Tibial nerve (tissue), 4 donors: ENCODE measurements around the gene ZNF507. TPM values are rescaled to one million over a fixed set of nuclear protein-coding genes. Genes with fewer than 3 reads are reported as not detected.

ENCODE experiments used
- DNase-seq, 2 donors: peaks; one replicate each; pipeline ENCODE4 v3.0.0-alpha.2; 2019; ENCODE audit warnings: low spot score in 2 of 2
- H3K27ac ChIP-seq, 4 donors: fragments of 200-600 bp; sonication (generic) in 3 of 4; one replicate each; pipeline ENCODE4 v1.5.1; 2017 to 2019; ENCODE audit warnings: mild to moderate bottlenecking in 1 of 4
- H3K27me3 ChIP-seq, 2 donors: fragments of 200-600 bp; sonication (generic) in 1 of 2; one replicate each; pipeline versions ENCODE4 v1.5.1 to v1.6.0; 2017 to 2019
- H3K36me3 ChIP-seq, 3 donors: fragments of 200-600 bp; sonication (generic); one replicate each; pipeline ENCODE4 v1.5.1; 2018 to 2019
- H3K4me1 ChIP-seq, 4 donors: fragments of 200-600 bp; sonication (generic) in 3 of 4; one replicate each; pipeline ENCODE4 v1.5.1; 2017 to 2019
- H3K4me3 ChIP-seq, 4 donors: fragments of 200-600 bp; sonication (generic) in 3 of 4; one replicate each; pipeline ENCODE4 v1.5.1; 2017 to 2019; ENCODE audit warnings: mild to moderate bottlenecking in 1 of 4, moderate library complexity in 1 of 4
- H3K9me3 ChIP-seq, 4 donors: fragments of 200-600 bp; sonication (generic) in 3 of 4; one replicate each; pipeline ENCODE4 v1.5.1; 2017 to 2019
- EP300 ChIP-seq, 2 donors: sonication (generic); formaldehyde crosslinking; IDR thresholded peaks; one replicate each; pipeline ENCODE4 v1.6.1; 2017; ENCODE audit warnings: antibody characterized with exemption in 2 of 2, mild to moderate bottlenecking in 1 of 2
- POLR2A ChIP-seq, 2 donors: fragments of 450-650 bp; IDR thresholded peaks; one replicate each; pipeline ENCODE4 v1.6.1; 2017; ENCODE audit warnings: antibody characterized with exemption in 2 of 2, mild to moderate bottlenecking in 2 of 2, moderate library complexity in 2 of 2
- WGBS, 2 donors: methylation state at CpG; one replicate each; pipeline ENCODE4 v1.1.5; 2018; 5-methylcytosine and 5-hydroxymethylcytosine counted together
- total RNA-seq, 4 donors: library from RNA; depleted of rRNA; stranded (reverse); fragments of >200 nt; gene quantifications; one replicate each; pipeline ENCODE4 v1.1.0, GENCODE V29; 2016
- TF ChIP-seq, protein P1 (sequence below), 5 experiments: fragments of 200-600 bp in 3 of 5; fragments of 450-650 bp in 2 of 5; sonication (generic) in 3 of 5; IDR thresholded peaks; one replicate each; pipeline ENCODE4 v1.5.1; 2016 to 2019; ENCODE audit warnings: antibody characterized with exemption in 5 of 5, mild to moderate bottlenecking in 3 of 5, moderate library complexity in 2 of 5

ZNF507 gene
- total RNA-seq, 4 donors from 2014 or later, result 28.5 to 35.7 (median 32.1) TPM

DNA sequence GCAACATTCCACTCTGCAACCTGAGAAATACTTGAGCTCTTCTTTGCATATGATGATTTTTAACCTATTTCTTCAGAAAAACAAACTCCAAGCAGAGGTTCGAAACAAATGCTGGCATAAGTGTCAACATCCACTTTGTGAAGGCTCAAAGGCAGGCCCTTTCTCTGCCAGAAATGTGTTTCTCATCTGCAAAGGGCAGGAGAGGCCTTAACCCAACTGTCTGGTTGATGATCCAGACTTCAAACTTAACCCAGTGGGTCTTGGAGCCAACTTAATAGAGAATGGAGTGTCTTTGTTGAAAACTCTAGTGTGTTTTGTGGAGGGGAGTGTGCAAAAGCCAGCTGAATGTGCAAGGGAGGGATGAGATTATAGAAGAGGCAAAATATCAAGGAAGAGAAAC is 28.3 kb upstream of the ZNF507 start:
- Histone ChIP-seq H3K27ac (no peak overlapping the region), H3K4me3 (no peak overlapping the region)
- WGBS, 2 donors, result 20 to 29% methylated on average over 1 of the region's 1 CpG

DNA sequence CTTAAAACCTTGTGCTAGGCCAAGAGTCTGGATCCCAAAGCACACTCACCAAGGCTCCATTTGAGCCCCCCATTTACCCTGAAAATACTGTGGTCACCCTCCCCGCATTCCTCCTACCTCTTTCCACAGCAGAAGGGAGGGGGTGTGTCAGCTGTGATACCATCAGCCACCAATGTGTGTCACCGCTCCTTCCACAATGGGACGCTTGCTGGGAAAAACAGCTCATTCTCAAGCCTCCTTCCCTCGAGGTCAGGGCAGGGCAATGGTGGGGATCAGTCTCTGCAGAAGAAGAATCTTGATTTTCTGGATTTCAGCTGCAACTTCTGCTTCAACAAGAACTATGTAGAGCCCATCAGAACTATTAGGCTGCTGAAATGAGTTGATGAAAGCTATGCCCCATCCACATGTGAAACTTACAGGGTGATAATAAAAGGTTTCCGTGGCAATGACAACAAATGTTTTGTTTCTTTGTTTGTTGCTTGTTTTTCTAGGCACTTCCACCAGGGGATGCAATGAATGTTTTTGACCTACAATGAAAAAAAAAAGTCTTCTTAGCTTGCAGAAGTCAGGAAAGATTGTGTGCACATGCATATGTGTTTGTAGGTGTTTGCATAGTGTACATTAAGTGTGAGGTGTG is 26.4 kb upstream of the ZNF507 start:
- Histone ChIP-seq H3K27me3 (peaks cover 0 to 4% of the 10 kb centered on the region in 2 donors), H3K36me3 (no peaks in the 10 kb centered on the region), H3K9me3 (no peaks in the 10 kb centered on the region), H3K27ac (no peak overlapping the region), H3K4me3 (no peak overlapping the region), H3K4me1 (peaks cover 0 to 16% (median 0%) of the 10 kb centered on the region in 4 donors)
- no peak for DNase-seq
- WGBS, 2 donors, result 21 to 27% methylated on average over 5 of the region's 5 CpGs
- no peak for TF ChIP-seq EP300 (IDR thresholded peaks at IDR 0.05)
- TF ChIP-seq, protein P1, sequence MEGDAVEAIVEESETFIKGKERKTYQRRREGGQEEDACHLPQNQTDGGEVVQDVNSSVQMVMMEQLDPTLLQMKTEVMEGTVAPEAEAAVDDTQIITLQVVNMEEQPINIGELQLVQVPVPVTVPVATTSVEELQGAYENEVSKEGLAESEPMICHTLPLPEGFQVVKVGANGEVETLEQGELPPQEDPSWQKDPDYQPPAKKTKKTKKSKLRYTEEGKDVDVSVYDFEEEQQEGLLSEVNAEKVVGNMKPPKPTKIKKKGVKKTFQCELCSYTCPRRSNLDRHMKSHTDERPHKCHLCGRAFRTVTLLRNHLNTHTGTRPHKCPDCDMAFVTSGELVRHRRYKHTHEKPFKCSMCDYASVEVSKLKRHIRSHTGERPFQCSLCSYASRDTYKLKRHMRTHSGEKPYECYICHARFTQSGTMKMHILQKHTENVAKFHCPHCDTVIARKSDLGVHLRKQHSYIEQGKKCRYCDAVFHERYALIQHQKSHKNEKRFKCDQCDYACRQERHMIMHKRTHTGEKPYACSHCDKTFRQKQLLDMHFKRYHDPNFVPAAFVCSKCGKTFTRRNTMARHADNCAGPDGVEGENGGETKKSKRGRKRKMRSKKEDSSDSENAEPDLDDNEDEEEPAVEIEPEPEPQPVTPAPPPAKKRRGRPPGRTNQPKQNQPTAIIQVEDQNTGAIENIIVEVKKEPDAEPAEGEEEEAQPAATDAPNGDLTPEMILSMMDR (IDR thresholded peaks at IDR 0.05), result peak in 2 of 5 experiments; percentile 13 to 19
- TF ChIP-seq POLR2A (IDR thresholded peaks at IDR 0.05), result no peak

More for the DNA sequence above, 28.3 kb upstream of the ZNF507 start:
- TF ChIP-seq, protein P1 (IDR thresholded peaks at IDR 0.05), result no peak
- TF ChIP-seq POLR2A (IDR thresholded peaks at IDR 0.05) (no peak), EP300 (IDR thresholded peaks at IDR 0.05) (no peak)
- Histone ChIP-seq H3K9me3 (no peaks in the 10 kb centered on the region), H3K36me3 (no peaks in the 10 kb centered on the region), H3K27me3 (peaks cover 0 to 4% of the 10 kb centered on the region in 2 donors), H3K4me1 (peaks cover 0 to 27% (median 2%) of the 10 kb centered on the region in 4 donors)
- no peak for DNase-seq

DNA sequence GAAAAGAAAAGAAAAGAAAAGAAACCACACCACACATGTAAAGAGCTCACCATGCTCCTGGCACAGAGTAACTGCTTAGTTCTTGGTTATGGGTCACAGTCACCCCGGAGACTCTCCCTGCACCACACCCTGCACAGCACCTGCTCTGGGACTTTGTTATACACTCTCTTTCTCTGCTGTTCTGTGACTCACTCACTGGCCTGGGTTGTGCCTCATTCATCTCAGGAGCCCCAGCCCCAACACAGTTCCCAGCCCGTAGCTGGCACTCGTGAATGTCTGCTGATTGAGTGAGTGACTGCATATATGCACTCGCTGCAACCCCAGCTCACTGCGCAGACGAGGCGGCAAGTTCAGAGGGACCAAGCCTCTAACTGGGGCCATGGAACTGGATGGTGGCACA is 22.9 kb upstream of the ZNF507 start:
- Histone ChIP-seq H3K4me3 (no peak overlapping the region), H3K9me3 (no peaks in the 10 kb centered on the region), H3K27me3 (peaks cover 0 to 4% of the 10 kb centered on the region in 2 donors), H3K27ac (no peak overlapping the region), H3K4me1 (peaks cover 0 to 18% (median 0%) of the 10 kb centered on the region in 4 donors), H3K36me3 (no peaks in the 10 kb centered on the region)
- no peak for DNase-seq
- 83 to 86% methylated on average over 7 of the region's 7 CpGs for WGBS, 2 donors
- TF ChIP-seq, protein P1 (IDR thresholded peaks at IDR 0.05), result no peak
- TF ChIP-seq EP300 (IDR thresholded peaks at IDR 0.05), result no peak
- TF ChIP-seq POLR2A (IDR thresholded peaks at IDR 0.05), result no peak

DNA sequence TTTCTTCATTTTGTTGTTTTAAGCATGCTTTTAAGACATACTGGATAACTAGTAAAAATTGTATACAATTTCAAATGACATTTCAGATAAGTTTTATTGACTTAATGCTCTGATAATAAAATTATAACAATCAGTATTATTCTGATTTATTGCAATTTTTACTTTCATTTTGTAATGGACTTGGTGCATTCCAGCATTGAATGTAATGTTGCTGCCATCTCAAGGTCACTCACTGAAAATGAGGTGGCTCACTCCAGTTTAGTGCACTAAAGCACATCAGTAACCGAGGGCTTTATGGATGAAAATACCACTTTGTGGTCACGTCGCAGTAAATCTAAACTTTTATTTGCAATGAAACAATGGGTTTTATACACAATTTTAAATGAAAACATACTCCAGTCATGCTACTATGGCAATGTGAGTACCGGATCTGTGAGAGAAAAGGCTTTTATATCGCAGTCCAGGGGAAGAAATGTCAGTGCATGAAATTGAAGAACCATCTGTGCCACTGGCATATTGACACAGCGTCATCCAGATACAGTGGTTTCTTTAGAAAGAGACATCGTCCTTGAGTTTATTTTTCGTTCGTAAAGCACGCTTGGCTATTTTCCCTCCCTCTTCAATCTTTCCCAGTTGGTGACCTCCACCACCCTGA is 20.7 kb upstream of the ZNF507 start:
- Histone ChIP-seq H3K4me1 (peaks cover 0 to 12% (median 0%) of the 10 kb centered on the region in 4 donors), H3K4me3 (peak overlapping the region in 1 of 4 donors; percentile 24), H3K27me3 (peaks cover 0 to 4% of the 10 kb centered on the region in 2 donors), H3K36me3 (no peaks in the 10 kb centered on the region), H3K27ac (no peak overlapping the region), H3K9me3 (no peaks in the 10 kb centered on the region)
- no peak for TF ChIP-seq EP300 (IDR thresholded peaks at IDR 0.05)
- TF ChIP-seq POLR2A (IDR thresholded peaks at IDR 0.05), result no peak
- TF ChIP-seq, protein P1 (IDR thresholded peaks at IDR 0.05), result no peak
- no peak for DNase-seq
- WGBS, 2 donors, result 37 to 46% methylated on average over 10 of the region's 10 CpGs

DNA sequence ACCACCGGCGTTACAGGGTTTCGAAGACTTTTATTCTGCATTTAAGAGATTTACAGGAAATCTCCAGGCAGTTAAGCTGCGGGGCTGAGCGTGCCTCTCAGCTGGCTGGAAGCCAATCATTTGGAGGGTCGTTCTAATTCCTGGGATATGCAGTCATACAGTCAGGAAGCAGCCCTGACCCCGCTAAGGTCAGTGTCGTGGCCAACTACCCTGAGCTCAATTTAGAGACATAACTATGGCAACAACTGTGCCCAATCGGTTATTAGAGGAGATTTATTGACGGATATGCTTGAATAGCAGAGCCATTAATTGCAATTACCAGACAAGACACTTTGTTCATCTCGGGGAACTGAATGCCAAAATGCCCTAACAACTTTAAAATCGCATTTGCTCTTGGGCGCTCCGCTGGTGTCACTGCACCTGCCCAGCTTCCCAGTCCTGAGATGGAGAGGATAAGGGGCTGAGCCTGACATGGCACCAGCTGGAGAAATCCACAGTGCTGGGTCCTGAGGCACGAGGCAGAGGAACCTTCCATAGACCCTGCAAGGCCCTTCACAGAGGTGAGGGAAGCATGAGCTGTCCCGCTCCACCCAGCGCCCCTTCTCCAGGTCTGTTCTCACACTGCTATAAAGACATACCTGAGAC is 15.1 kb upstream of the ZNF507 start:
- TF ChIP-seq EP300 (IDR thresholded peaks at IDR 0.05), result no peak
- TF ChIP-seq, protein P1 (IDR thresholded peaks at IDR 0.05), result no peak
- no peak for TF ChIP-seq POLR2A (IDR thresholded peaks at IDR 0.05)
- Histone ChIP-seq H3K36me3 (no peaks in the 10 kb centered on the region), H3K27me3 (no peaks in the 10 kb centered on the region), H3K4me1 (no peaks in the 10 kb centered on the region), H3K9me3 (no peaks in the 10 kb centered on the region), H3K4me3 (no peak overlapping the region), H3K27ac (no peak overlapping the region)
- no peak for DNase-seq
- WGBS, 2 donors, result 44 to 52% methylated on average over 17 of the region's 17 CpGs
